Colonic mucosa (tissue), 4 donors: Measurements from ENCODE around the gene DRD2. TPM values are rescaled to one million over a fixed set of nuclear protein-coding genes. Genes with fewer than 3 reads are reported as not detected.
A peak's percentile ranks its signal among the peaks of the same experiment; 100 is the strongest.

ENCODE experiments used
- DNase-seq: peaks from one replicate; pipeline ENCODE4 v3.0.0-alpha.2; 2020
- H3K27ac ChIP-seq: fragments of 200-600 bp; one replicate; pipeline ENCODE4 v1.8.0; 2021
- H3K27me3 ChIP-seq: fragments of 200-600 bp; one replicate; pipeline ENCODE4 v1.8.0; 2021
- H3K36me3 ChIP-seq: fragments of 200-600 bp; one replicate; pipeline ENCODE4 v1.8.0; 2021
- H3K4me1 ChIP-seq: fragments of 200-600 bp; one replicate; pipeline ENCODE4 v1.8.0; 2021; ENCODE audit warnings: mild to moderate bottlenecking
- H3K4me3 ChIP-seq: fragments of 200-600 bp; one replicate; pipeline ENCODE4 v1.8.0; 2021
- H3K9ac ChIP-seq, 2 donors: one replicate each; pipeline ENCODE4 v1.7.0; 2013; ENCODE audit warnings: control low read depth in 2 of 2, low read depth in 2 of 2, low read length in 2 of 2
- H3K9me3 ChIP-seq: fragments of 200-600 bp; one replicate; pipeline ENCODE4 v1.8.0; 2021
- intact Hi-C: fragments of 100-400 bp; cut with DNase I; formaldehyde crosslinking; loops from one replicate; pipeline ENCODE4 v1.14.1; 2022
- total RNA-seq, 2 donors: library from RNA; stranded (reverse); fragmentation: NEBNext Ultra II Directional in 1 of 2; extraction: Animal tissue kit (Norgen Biotek cat#: 25700) in 1 of 2; gene quantifications; one replicate each; pipeline ENCODE4 v1.2.1, GENCODE V29; 2021
- TF ChIP-seq, protein P1 (sequence below): fragments of 200-600 bp; IDR thresholded peaks from one replicate; pipeline ENCODE4 v1.8.0; 2022; ENCODE audit warnings: antibody characterized with exemption, mild to moderate bottlenecking
- donor health status: healthy.
- donor health status: DM: no; HTN: no; CAD: no.
- donor health status: DM: no; HTN: no; CAD: no.

Gene DRD2
- total RNA-seq, 2 donors from 2014 or later = 0.10 to 0.27 TPM

DNA sequence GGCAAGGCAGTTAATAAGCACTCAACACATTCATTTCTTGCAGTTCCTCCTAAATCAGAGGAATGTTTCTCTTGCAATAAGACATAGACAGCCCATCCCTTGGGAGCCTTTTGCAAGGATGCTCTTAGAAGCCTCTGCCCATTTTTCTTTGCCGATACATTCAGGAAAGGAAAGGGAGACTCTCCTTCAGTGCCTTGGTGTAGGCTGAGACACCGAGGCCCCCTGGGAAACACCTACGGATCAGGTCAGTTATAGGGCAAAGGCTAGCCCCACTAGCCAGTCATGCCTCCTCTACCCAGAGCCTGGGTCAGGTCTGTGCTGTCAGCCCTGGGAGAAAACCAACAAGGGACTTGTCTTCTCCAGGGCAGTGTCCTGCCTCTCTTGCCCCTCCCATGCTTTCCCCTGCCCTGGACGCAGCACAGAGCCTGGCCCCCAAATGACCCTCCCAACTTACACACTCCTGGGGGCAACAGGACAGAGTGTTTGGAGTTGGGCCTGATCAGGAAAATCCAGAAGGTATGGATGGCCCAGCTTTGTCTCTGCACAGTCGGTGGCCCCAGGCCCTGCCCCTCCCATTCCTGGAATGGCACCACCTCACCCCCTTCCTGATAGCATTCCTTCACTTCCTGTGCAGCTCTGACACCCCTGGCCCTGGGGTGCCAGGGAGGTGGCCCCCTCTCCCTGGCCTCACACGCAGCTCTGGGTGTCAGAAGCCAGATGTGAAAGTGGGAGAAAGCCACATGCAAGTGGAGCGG is 69.3 kb downstream of the DRD2 start:
- Histone ChIP-seq H3K9ac (no peak overlapping the region), H3K27ac (no peak overlapping the region), H3K27me3 (no peaks in the 10 kb centered on the region), H3K4me3 (no peak overlapping the region), H3K9me3 (no peaks in the 10 kb centered on the region), H3K4me1 (no peaks in the 10 kb centered on the region), H3K36me3 (no peaks in the 10 kb centered on the region)
- DNase-seq = no peak
- intact Hi-C loops = no loop called here
- TF ChIP-seq, protein P1, sequence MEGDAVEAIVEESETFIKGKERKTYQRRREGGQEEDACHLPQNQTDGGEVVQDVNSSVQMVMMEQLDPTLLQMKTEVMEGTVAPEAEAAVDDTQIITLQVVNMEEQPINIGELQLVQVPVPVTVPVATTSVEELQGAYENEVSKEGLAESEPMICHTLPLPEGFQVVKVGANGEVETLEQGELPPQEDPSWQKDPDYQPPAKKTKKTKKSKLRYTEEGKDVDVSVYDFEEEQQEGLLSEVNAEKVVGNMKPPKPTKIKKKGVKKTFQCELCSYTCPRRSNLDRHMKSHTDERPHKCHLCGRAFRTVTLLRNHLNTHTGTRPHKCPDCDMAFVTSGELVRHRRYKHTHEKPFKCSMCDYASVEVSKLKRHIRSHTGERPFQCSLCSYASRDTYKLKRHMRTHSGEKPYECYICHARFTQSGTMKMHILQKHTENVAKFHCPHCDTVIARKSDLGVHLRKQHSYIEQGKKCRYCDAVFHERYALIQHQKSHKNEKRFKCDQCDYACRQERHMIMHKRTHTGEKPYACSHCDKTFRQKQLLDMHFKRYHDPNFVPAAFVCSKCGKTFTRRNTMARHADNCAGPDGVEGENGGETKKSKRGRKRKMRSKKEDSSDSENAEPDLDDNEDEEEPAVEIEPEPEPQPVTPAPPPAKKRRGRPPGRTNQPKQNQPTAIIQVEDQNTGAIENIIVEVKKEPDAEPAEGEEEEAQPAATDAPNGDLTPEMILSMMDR = no peak

DNA sequence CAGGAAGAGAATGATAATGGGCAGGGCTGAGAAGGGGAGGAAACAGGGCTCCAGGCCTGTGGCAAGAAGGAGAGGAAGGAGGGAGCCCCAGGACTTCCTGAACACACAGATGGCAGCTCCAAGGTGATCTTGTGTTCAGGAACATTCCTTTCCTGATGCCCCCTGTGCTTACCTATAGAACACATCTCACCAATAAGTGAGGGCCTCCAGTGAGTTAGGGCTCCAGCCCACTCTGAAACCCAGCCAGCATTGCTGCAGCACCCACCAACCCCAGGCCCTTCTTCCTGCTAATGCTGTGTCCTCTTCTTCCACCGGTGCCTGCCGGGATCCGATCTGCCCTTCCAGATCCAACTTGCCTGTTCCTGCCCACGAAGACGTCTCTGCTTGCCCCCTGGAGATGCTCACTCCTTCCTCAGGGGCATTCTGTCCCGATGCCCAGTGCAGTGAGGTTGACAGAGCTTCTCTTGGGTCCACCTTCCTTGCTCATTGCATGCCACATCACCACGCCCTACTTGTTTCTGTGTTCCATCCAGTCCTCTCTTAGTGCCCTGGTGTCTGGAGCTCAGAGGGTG is 70.3 kb downstream of the DRD2 start:
- H3K27me3 ChIP-seq = no peaks in the 10 kb centered on the region
- H3K36me3 ChIP-seq = no peaks in the 10 kb centered on the region
- H3K9ac ChIP-seq = no peak overlapping the region
- H3K4me1 ChIP-seq = no peaks in the 10 kb centered on the region
- no peak overlapping the region for H3K4me3 ChIP-seq
- DNase-seq = no peak
- intact Hi-C loops = no loop called here
- TF ChIP-seq, protein P1 = no peak
- no peaks in the 10 kb centered on the region for H3K9me3 ChIP-seq
- H3K27ac ChIP-seq = no peak overlapping the region

DNA sequence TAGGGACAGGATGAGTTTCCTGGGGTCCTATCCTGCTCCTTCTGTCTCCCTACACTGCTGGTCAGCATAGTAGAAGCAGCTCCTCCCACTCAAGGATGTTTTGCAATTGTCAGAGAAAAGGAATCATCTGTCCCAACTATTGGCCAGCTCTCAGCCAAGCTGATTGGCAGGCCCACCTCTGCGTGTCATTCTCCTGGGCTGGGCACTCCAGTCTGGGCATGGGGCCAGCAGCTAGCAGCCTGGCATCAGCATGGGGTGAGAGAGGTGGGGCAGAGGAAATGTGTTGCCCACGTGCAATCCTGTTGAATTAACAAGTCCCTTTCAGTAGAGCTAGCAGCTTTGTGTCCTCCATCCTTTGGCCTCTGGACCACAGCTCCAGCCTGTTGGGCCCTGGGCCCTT is 73.5 kb downstream of the DRD2 start:
- Histone ChIP-seq H3K9ac (no peak overlapping the region), H3K4me1 (no peaks in the 10 kb centered on the region), H3K27me3 (no peaks in the 10 kb centered on the region), H3K36me3 (no peaks in the 10 kb centered on the region), H3K9me3 (no peaks in the 10 kb centered on the region), H3K27ac (no peak overlapping the region), H3K4me3 (no peak overlapping the region)
- TF ChIP-seq, protein P1 = no peak
- DNase-seq = peak; percentile 65
- intact Hi-C loops = no loop called here

GRCh38 chr11:113400631-113401230 is 74.5 kb downstream of the DRD2 start:
- Histone ChIP-seq H3K9me3 (no peaks in the 10 kb centered on the region), H3K4me3 (no peak overlapping the region), H3K4me1 (no peaks in the 10 kb centered on the region), H3K27ac (no peak overlapping the region), H3K9ac (no peak overlapping the region), H3K36me3 (no peaks in the 10 kb centered on the region), H3K27me3 (no peaks in the 10 kb centered on the region)
- TF ChIP-seq, protein P1 = no peak
- intact Hi-C loops = no loop called here
- DNase-seq = no peak

GRCh38 chr11:113398669-113399430 is 76.3 kb downstream of the DRD2 start:
- intact Hi-C loops = no loop called here
- no peak overlapping the region for H3K4me3 ChIP-seq
- no peaks in the 10 kb centered on the region for H3K27me3 ChIP-seq
- no peak overlapping the region for H3K9ac ChIP-seq
- no peaks in the 10 kb centered on the region for H3K36me3 ChIP-seq
- no peaks in the 10 kb centered on the region for H3K4me1 ChIP-seq
- TF ChIP-seq, protein P1 = no peak
- no peak for DNase-seq
- H3K9me3 ChIP-seq = no peaks in the 10 kb centered on the region
- no peak overlapping the region for H3K27ac ChIP-seq
